K562 (cell line): Measurements from ENCODE around the gene TMA16.

Source experiments
- CTCF ChIP-seq, 3 experiments: IDR thresholded peaks in 2 of 3; conservative IDR thresholded peaks in 1 of 3; 2 replicates each; pipeline ENCODE4 v1.5.1; 2011 to 2012; ENCODE audit warnings: low read length in 3 of 3, mild to moderate bottlenecking in 3 of 3, control low read depth in 2 of 3, improper control_type of control experiment in 1 of 3, inconsistent platforms in 1 of 3, low read depth in 1 of 3, mixed read lengths in 1 of 3, moderate library complexity in 1 of 3; ENCODE audit not compliant: insufficient read depth in 2 of 3
- JUNB ChIP-seq: fragments of 450-650 bp; formaldehyde crosslinking; conservative IDR thresholded peaks from 2 replicates; pipeline ENCODE4 v1.4.0; 2020; ENCODE audit warnings: mild to moderate bottlenecking
- KAT2B ChIP-seq: IDR thresholded peaks from one replicate; pipeline ENCODE4 v1.6.1; 2012; ENCODE audit warnings: low read depth, mild to moderate bottlenecking, control low read depth, inconsistent platforms, low read length, moderate library complexity
- MAX ChIP-seq: sonication (generic); formaldehyde crosslinking; IDR thresholded peaks from 2 replicates; pipeline ENCODE4 v1.9.0; 2022; ENCODE audit warnings: mild to moderate bottlenecking, missing genetic modification reagents
- ZNF263 ChIP-seq: sonication (generic); formaldehyde crosslinking; IDR thresholded peaks from 2 replicates; pipeline ENCODE4 v1.8.0; 2022; ENCODE audit warnings: mild to moderate bottlenecking, missing genetic modification reagents, borderline replicate concordance
- TF ChIP-seq, protein P1 (sequence below): sonication (generic); formaldehyde crosslinking; IDR thresholded peaks from 2 replicates; pipeline ENCODE4 v1.8.1; 2022; ENCODE audit warnings: missing genetic modification reagents

GRCh38 chr4:163544407-163545038 is 50.0 kb downstream of the TMA16 start:
- peak; percentile 80 to 95 (median 85) for TF ChIP-seq CTCF (IDR thresholded peaks at IDR 0.05 in 2 of 3, conservative IDR thresholded peaks at IDR 0.05 in 1 of 3; ENCODE audit: insufficient read depth in 2 of 3, low read depth in 1 of 3, low read length in 3 of 3)
- TF ChIP-seq ZNF263 = no peak
- TF ChIP-seq JUNB (CRISPR knock-in tag) = no peak
- TF ChIP-seq KAT2B = no peak
- no peak for TF ChIP-seq MAX
- TF ChIP-seq, protein P1, sequence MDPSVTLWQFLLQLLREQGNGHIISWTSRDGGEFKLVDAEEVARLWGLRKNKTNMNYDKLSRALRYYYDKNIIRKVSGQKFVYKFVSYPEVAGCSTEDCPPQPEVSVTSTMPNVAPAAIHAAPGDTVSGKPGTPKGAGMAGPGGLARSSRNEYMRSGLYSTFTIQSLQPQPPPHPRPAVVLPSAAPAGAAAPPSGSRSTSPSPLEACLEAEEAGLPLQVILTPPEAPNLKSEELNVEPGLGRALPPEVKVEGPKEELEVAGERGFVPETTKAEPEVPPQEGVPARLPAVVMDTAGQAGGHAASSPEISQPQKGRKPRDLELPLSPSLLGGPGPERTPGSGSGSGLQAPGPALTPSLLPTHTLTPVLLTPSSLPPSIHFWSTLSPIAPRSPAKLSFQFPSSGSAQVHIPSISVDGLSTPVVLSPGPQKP (CRISPR knock-in tag) = no peak
